HepG2 (cell line): ENCODE results near the gene CFAP69.

Experiments
- BRCA1 ChIP-seq: sonication (generic); formaldehyde crosslinking; IDR thresholded peaks from 2 replicates; pipeline ENCODE4 v1.4.0; 2020; ENCODE audit warnings: missing genetic modification reagents
- FLYWCH1 ChIP-seq: sonication (generic); formaldehyde crosslinking; IDR thresholded peaks from 2 replicates; pipeline ENCODE4 v1.8.1; 2023; ENCODE audit warnings: mild to moderate bottlenecking, missing genetic modification reagents
- HDAC2 ChIP-seq: sonication (generic); formaldehyde crosslinking; IDR thresholded peaks from 2 replicates; pipeline ENCODE4 v1.4.0; 2020; ENCODE audit warnings: missing genetic modification reagents
- HNRNPUL1 ChIP-seq: fragments of 200-400 bp; formaldehyde crosslinking; IDR thresholded peaks from 2 replicates; pipeline ENCODE4 v1.6.1; 2017; ENCODE audit warnings: low read depth, mild to moderate bottlenecking, low read length, moderate library complexity
- KLF13 ChIP-seq: sonication (generic); formaldehyde crosslinking; IDR thresholded peaks from 2 replicates; pipeline ENCODE4 v1.4.0; 2020; ENCODE audit warnings: mild to moderate bottlenecking, missing genetic modification reagents
- MAFK ChIP-seq, 2 experiments: IDR thresholded peaks in 1 of 2; conservative IDR thresholded peaks in 1 of 2; 2 replicates each; pipeline ENCODE4 v1.6.1; 2011; ENCODE audit warnings: improper control_type of control experiment in 2 of 2, low read length in 2 of 2
- NR2F1 ChIP-seq, 2 experiments: fragments of 450-650 bp in 1 of 2; formaldehyde crosslinking in 1 of 2; IDR thresholded peaks; 2 replicates each; pipeline versions ENCODE4 v1.5.0 to v1.6.1; 2016 to 2020; ENCODE audit warnings: mild to moderate bottlenecking in 1 of 2, missing compliant biosample characterization in 1 of 2, missing genetic modification reagents in 1 of 2, moderate library complexity in 1 of 2
- POLR2A ChIP-seq, 2 experiments: IDR thresholded peaks; 2 replicates each; pipeline ENCODE4 v1.6.1; 2011; ENCODE audit warnings: low read depth in 2 of 2, low read length in 2 of 2, mild to moderate bottlenecking in 1 of 2, moderate library complexity in 1 of 2; ENCODE audit not compliant: insufficient read depth in 1 of 2
- REL ChIP-seq: sonication (generic); formaldehyde crosslinking; conservative IDR thresholded peaks from 2 replicates; pipeline ENCODE4 v1.8.0; 2022; ENCODE audit warnings: mild to moderate bottlenecking, missing genetic modification reagents, moderate library complexity
- ZNF747 ChIP-seq: sonication (generic); formaldehyde crosslinking; IDR thresholded peaks from 2 replicates; pipeline ENCODE4 v1.8.1; 2023; ENCODE audit warnings: missing genetic modification reagents, mild to moderate bottlenecking, borderline replicate concordance
- TF ChIP-seq, protein P1 (sequence below): sonication (generic); formaldehyde crosslinking; IDR thresholded peaks from 2 replicates; pipeline ENCODE4 v1.4.0; 2020; ENCODE audit warnings: missing genetic modification reagents, borderline replicate concordance
- TF ChIP-seq, protein P2 (sequence below): sonication (generic); formaldehyde crosslinking; IDR thresholded peaks from 2 replicates; pipeline ENCODE4 v1.5.0; 2020; ENCODE audit warnings: mild to moderate bottlenecking, missing genetic modification reagents, moderate library complexity
- TF ChIP-seq, protein P3 (sequence below): sonication (generic); formaldehyde crosslinking; IDR thresholded peaks from 2 replicates; pipeline ENCODE4 v1.5.0; 2020; ENCODE audit warnings: missing genetic modification reagents

DNA sequence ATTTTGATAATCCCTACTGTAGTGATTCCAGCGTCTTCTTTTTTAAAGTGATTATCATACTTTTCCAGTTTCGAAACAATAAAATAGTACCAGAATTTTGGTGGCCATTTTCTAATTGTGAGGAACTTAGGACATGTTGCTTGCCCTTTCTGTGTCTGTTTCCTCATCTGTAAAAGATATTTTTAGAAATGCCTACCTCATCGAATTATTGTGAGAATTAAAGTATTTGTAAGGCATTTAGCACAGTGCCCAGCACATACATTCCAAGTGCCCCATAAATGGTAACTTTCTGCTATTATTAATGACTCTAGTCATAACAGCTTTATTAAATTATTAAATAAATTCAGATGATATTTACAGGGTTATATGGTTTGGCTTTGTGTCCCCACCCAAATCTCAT lies 3.7 kb downstream of the CFAP69 start:
- TF ChIP-seq HNRNPUL1 (no peak), HDAC2 (CRISPR knock-in tag) (no peak), BRCA1 (no peak), FLYWCH1 (CRISPR knock-in tag) (no peak), KLF13 (CRISPR knock-in tag) (no peak), NR2F1 (CRISPR knock-in tag; IDR thresholded peaks at IDR 0.05) (no peak), MAFK (conservative IDR thresholded peaks at IDR 0.05 in 1 of 2, IDR thresholded peaks at IDR 0.05 in 1 of 2; ENCODE audit: low read length in 2 of 2) (peak; percentile 26 to 61; a peak in 3 of 4 replicates), POLR2A (IDR thresholded peaks at IDR 0.05; ENCODE audit: insufficient read depth in 1 of 2, low read depth in 2 of 2, low read length in 2 of 2) (no peak), REL (no peak), ZNF747 (CRISPR knock-in tag) (no peak)
- TF ChIP-seq, protein P1, sequence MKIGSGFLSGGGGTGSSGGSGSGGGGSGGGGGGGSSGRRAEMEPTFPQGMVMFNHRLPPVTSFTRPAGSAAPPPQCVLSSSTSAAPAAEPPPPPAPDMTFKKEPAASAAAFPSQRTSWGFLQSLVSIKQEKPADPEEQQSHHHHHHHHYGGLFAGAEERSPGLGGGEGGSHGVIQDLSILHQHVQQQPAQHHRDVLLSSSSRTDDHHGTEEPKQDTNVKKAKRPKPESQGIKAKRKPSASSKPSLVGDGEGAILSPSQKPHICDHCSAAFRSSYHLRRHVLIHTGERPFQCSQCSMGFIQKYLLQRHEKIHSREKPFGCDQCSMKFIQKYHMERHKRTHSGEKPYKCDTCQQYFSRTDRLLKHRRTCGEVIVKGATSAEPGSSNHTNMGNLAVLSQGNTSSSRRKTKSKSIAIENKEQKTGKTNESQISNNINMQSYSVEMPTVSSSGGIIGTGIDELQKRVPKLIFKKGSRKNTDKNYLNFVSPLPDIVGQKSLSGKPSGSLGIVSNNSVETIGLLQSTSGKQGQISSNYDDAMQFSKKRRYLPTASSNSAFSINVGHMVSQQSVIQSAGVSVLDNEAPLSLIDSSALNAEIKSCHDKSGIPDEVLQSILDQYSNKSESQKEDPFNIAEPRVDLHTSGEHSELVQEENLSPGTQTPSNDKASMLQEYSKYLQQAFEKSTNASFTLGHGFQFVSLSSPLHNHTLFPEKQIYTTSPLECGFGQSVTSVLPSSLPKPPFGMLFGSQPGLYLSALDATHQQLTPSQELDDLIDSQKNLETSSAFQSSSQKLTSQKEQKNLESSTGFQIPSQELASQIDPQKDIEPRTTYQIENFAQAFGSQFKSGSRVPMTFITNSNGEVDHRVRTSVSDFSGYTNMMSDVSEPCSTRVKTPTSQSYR (CRISPR knock-in tag) = no peak
- TF ChIP-seq, protein P2, sequence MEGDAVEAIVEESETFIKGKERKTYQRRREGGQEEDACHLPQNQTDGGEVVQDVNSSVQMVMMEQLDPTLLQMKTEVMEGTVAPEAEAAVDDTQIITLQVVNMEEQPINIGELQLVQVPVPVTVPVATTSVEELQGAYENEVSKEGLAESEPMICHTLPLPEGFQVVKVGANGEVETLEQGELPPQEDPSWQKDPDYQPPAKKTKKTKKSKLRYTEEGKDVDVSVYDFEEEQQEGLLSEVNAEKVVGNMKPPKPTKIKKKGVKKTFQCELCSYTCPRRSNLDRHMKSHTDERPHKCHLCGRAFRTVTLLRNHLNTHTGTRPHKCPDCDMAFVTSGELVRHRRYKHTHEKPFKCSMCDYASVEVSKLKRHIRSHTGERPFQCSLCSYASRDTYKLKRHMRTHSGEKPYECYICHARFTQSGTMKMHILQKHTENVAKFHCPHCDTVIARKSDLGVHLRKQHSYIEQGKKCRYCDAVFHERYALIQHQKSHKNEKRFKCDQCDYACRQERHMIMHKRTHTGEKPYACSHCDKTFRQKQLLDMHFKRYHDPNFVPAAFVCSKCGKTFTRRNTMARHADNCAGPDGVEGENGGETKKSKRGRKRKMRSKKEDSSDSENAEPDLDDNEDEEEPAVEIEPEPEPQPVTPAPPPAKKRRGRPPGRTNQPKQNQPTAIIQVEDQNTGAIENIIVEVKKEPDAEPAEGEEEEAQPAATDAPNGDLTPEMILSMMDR (CRISPR knock-in tag) = no peak
- TF ChIP-seq, protein P3, sequence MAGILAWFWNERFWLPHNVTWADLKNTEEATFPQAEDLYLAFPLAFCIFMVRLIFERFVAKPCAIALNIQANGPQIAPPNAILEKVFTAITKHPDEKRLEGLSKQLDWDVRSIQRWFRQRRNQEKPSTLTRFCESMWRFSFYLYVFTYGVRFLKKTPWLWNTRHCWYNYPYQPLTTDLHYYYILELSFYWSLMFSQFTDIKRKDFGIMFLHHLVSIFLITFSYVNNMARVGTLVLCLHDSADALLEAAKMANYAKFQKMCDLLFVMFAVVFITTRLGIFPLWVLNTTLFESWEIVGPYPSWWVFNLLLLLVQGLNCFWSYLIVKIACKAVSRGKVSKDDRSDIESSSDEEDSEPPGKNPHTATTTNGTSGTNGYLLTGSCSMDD = no peak
